22Rv1 (cell line): ENCODE results near the gene GPR89B.

Experiments used
- H3K27ac ChIP-seq: fragments of 450-650 bp; 2 replicates; pipeline ENCODE4 v1.5.1; 2017
- ZFX ChIP-seq: fragments of 450-650 bp; IDR thresholded peaks from 2 replicates; pipeline ENCODE4 v1.6.1; 2017; ENCODE audit warnings: antibody characterized with exemption, borderline replicate concordance
- TF ChIP-seq, protein P1 (sequence below): fragments of 450-650 bp; IDR thresholded peaks from 2 replicates; pipeline ENCODE4 v1.5.1; 2017; ENCODE audit warnings: mild to moderate bottlenecking

Gene GPR89B

GRCh38 chr1:147928236-147929132, at the start of gene GPR89B:
Gene GPR89B (plus strand): TSS chr1:147928420. CDS start chr1:147928537, 117 bp downstream.
- H3K27ac ChIP-seq, result peak within 1 kb of the TSS; percentile 82

DNA sequence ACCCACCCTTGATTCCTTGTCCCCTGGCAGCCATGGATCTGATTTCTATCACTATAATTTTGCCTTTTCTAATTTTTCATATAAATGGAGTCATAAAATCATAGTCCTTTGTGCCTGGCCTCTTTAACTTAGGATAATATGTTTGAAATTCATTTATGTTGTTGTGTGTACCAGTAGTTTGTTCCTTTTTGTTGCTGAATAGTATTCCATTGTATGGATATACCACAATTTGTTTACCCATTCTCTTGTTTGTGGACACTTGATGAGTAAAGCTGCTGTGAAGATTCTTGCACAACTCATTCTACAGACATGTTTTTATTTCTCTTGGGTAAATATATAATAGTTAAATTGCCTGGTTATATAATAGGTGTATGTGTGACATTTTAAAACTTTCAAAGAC, 48.3 kb upstream of the GPR89B start:
- H3K27ac ChIP-seq, result no peak overlapping the region
- TF ChIP-seq, protein P1, sequence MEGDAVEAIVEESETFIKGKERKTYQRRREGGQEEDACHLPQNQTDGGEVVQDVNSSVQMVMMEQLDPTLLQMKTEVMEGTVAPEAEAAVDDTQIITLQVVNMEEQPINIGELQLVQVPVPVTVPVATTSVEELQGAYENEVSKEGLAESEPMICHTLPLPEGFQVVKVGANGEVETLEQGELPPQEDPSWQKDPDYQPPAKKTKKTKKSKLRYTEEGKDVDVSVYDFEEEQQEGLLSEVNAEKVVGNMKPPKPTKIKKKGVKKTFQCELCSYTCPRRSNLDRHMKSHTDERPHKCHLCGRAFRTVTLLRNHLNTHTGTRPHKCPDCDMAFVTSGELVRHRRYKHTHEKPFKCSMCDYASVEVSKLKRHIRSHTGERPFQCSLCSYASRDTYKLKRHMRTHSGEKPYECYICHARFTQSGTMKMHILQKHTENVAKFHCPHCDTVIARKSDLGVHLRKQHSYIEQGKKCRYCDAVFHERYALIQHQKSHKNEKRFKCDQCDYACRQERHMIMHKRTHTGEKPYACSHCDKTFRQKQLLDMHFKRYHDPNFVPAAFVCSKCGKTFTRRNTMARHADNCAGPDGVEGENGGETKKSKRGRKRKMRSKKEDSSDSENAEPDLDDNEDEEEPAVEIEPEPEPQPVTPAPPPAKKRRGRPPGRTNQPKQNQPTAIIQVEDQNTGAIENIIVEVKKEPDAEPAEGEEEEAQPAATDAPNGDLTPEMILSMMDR, result no peak
- TF ChIP-seq ZFX, result no peak

- TF ChIP-seq, protein P1, result no peak
- no peak for TF ChIP-seq ZFX
- H3K27ac ChIP-seq, result no peak overlapping the region
Measured at GRCh38 chr1:147882535-147882934, 45.7 kb upstream of the GPR89B start.

DNA sequence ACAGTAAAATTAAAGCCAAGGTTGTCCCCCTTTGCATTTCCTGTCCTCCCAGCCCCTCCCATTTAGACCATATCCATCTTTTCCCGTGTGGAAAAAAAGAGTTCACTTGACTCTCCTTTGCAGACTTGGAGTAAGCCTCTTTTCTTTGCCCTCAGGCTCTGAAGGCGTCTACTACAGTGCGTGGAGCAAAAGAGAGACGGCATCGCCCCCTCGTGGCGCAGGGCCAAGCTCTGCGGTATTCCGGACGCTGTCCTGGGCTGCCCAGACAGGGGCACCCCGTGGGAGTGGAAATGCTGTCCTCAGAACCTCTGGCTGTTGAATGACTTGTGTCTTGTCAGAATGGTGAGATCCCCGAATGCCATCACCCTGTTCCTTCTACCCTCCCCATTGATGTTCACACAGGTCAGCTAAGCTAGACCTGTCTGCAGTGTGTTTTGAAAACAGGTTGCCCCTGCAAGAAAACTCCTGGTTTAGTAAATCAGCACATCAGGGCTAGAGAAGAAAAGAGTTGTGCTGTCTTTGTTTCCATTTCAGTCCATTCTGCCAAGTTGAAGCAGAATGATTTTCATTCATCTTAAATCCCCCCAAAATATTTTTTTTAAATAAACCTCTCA, 37.9 kb upstream of the GPR89B start:
- no peak overlapping the region for H3K27ac ChIP-seq
- no peak for TF ChIP-seq ZFX
- TF ChIP-seq, protein P1, result peak; percentile 86

- TF ChIP-seq ZFX, result no peak
- TF ChIP-seq, protein P1, result no peak
- no peak overlapping the region for H3K27ac ChIP-seq
Measured at GRCh38 chr1:147891088-147891487, 37.1 kb upstream of the GPR89B start.

- H3K27ac ChIP-seq, result no peak overlapping the region
- TF ChIP-seq, protein P1, result no peak
Measured at GRCh38 chr1:147892216-147892615, 36.0 kb upstream of the GPR89B start.

GRCh38 chr1:147892731-147893214, 35.4 kb upstream of the GPR89B start:
- TF ChIP-seq, protein P1, result peak; percentile 100
- TF ChIP-seq ZFX, result no peak
- no peak overlapping the region for H3K27ac ChIP-seq
